ENCODE results near the gene HDAC5. TPM values are rescaled to one million over a fixed set of nuclear protein-coding genes. Genes with fewer than 3 reads are reported as not detected.

Gene HDAC5
- total RNA-seq, 3 donors from 2014 or later, result 66.5 to 79.3 (median 75.4) TPM

GRCh38 chr17:44070455-44071197 lies 52.8 kb downstream of the HDAC5 start, which contains the start of gene G6PC3:
TSS of gene G6PC3 (plus strand) at chr17:44070735. CDS start at chr17:44070966, 231 bp downstream.
- peak; percentile 92 to 93 for DNase-seq (ENCODE audit: low spot score in 2 of 2)
- TF ChIP-seq POLR2A (IDR thresholded peaks at IDR 0.05) (peak; percentile 46), CTCF (IDR thresholded peaks at IDR 0.05) (no peak), POLR2AphosphoS5 (IDR thresholded peaks at IDR 0.05) (peak; percentile 91 to 93 (median 92))
- Histone ChIP-seq H3K27me3 (no peaks in the 10 kb centered on the region), H3K4me1 (peaks cover 4 to 5% of the 10 kb centered on the region in 2 donors), H3K27ac (peak within 1 kb of the TSS; percentile 71 to 91), H3K36me3 (no peaks in the 10 kb centered on the region), H3K9me3 (no peaks in the 10 kb centered on the region), H3K4me3 (peak within 1 kb of the TSS; percentile 55 to 72 (median 56))
- intact Hi-C loops (cut with DNase I; ENCODE audit: low total_unique reads), result no loop called here

- H3K4me1 ChIP-seq, result peaks cover 4 to 5% of the 10 kb centered on the region in 2 donors
- TF ChIP-seq POLR2A (IDR thresholded peaks at IDR 0.05) (no peak), CTCF (IDR thresholded peaks at IDR 0.05) (no peak), POLR2AphosphoS5 (IDR thresholded peaks at IDR 0.05) (peak in 1 of 3 donors; percentile 3)
- DNase-seq (ENCODE audit: low spot score in 2 of 2), result no peak
- intact Hi-C loops (cut with DNase I; ENCODE audit: low total_unique reads), result no loop called here
- H3K4me3 ChIP-seq, result peak overlapping the region; percentile 55 to 72 (median 56)
- H3K36me3 ChIP-seq, result no peaks in the 10 kb centered on the region
- H3K27me3 ChIP-seq, result no peaks in the 10 kb centered on the region
- H3K27ac ChIP-seq, result peak overlapping the region; percentile 68 to 71
- no peaks in the 10 kb centered on the region for H3K9me3 ChIP-seq
Measured at GRCh38 chr17:44069974-44070454, 53.4 kb downstream of the HDAC5 start.

- Histone ChIP-seq H3K27me3 (no peaks in the 10 kb centered on the region), H3K36me3 (no peaks in the 10 kb centered on the region), H3K9me3 (no peaks in the 10 kb centered on the region), H3K4me3 (no peak overlapping the region), H3K4me1 (peaks cover 4 to 5% of the 10 kb centered on the region in 2 donors), H3K27ac (peak overlapping the region; percentile 92 to 99)
- TF ChIP-seq POLR2A (IDR thresholded peaks at IDR 0.05), result no peak
- no peak for TF ChIP-seq CTCF (IDR thresholded peaks at IDR 0.05)
- no peak for TF ChIP-seq POLR2AphosphoS5 (IDR thresholded peaks at IDR 0.05)
- DNase-seq (ENCODE audit: low spot score in 2 of 2), result no peak
- intact Hi-C loops (cut with DNase I; ENCODE audit: low total_unique reads), result no loop called here
Measured at GRCh38 chr17:44067545-44067940, 55.9 kb downstream of the HDAC5 start.

- Histone ChIP-seq H3K4me1 (peaks cover 0 to under 1% of the 10 kb centered on the region in 2 donors), H3K27ac (peak within 1 kb of the TSS; percentile 92 to 99), H3K9me3 (no peaks in the 10 kb centered on the region), H3K27me3 (no peaks in the 10 kb centered on the region), H3K36me3 (no peaks in the 10 kb centered on the region), H3K4me3 (peak within 1 kb of the TSS; percentile 77 to 98 (median 86))
- no peak for TF ChIP-seq CTCF (IDR thresholded peaks at IDR 0.05)
- no peak for TF ChIP-seq POLR2A (IDR thresholded peaks at IDR 0.05)
- TF ChIP-seq POLR2AphosphoS5 (IDR thresholded peaks at IDR 0.05), result peak in 2 of 3 donors; percentile 29 to 33
- intact Hi-C loops (cut with DNase I; ENCODE audit: low total_unique reads), result no loop called here
- DNase-seq (ENCODE audit: low spot score in 2 of 2), result peak; percentile 79 to 86
Measured at GRCh38 chr17:44066204-44066930, 57.1 kb downstream of the HDAC5 start, which contains the start of gene LSM12. TSS of gene LSM12 (minus strand) at chr17:44066671. CDS start at chr17:44066587, 84 bp downstream.

Measured in breast epithelium (tissue), 4 donors.